ENCODE data around the gene UGCG.
"Not testable (repeated sequence)": the region's sequence is repeated elsewhere in the genome, so short reads cannot be mapped to it uniquely, and the experiment has no call there.

Gene UGCG

DNA sequence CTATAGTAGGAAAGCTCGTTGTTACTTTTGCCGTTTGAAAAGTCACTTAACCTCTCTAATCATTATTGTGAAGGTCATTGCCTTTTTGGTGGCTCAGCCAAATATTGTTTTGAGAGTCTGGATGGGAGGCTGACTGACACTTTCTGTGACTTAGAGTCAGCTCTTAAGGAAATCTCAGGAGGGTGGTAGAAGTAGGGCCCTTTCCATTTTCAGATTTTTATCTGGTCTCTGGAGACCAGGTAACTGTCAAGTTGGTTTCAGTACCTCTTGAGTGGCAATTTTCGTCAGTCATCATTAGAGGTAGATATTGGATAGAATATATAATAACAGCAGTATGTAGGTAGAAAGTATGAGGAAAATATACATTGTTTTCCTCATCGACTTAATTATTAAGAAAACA lies 23.3 kb downstream of the UGCG start:
- DNase-seq (ENCODE audit: low spot score) = no peak

DNA sequence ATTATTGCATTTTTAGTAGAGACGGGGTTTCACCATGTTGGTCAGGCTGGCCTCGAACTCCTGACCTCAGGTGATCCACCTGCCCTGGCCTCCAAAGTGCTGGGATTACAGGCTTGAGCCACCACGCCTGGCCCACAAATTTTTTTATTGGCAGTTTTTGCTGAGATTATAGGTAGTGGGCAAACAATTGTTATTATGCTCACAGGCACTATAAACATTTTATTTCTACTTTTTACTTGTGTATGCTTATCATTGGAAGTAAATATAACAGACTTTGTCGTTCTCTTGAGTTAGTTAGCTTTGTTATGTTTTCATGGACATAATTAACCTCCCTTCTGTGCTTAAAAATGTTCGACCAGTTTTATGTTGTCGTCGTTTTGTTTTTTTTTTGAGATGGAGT lies 23.9 kb downstream of the UGCG start:
- no peak for DNase-seq (ENCODE audit: low spot score)

DNA sequence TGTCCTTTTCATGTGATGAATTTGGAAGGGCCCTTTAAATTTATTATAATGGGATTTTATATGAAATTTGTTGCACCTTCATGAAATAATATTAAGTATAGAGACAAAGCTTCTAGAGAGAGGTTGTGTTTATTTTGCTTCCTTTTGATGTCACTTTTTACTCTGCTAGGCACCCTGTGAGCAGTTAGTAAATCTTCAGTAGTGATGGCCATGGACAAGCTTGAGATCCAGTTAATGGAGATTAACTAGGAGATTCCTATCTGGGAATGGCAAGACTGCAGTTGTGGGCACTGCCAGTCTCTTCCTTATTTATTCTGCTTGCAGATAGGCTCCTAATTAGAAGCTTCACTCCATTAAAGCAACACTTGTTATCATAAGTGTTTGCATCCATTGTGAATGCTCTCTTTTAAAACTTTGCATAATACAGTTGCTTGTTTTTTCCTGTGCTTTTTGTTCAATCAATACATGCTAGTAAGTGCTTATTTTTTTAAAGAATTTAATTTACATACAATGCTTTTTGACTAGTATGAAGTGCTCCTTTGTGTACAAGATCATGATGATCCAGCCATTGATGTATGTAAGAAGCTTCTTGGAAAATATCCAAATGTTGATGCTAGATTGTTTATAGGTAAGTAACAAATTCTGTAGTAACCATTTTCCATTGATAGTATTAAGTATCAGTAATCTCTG lies 25.9 kb downstream of the UGCG start:
- no peak for DNase-seq (ENCODE audit: low spot score)

DNA sequence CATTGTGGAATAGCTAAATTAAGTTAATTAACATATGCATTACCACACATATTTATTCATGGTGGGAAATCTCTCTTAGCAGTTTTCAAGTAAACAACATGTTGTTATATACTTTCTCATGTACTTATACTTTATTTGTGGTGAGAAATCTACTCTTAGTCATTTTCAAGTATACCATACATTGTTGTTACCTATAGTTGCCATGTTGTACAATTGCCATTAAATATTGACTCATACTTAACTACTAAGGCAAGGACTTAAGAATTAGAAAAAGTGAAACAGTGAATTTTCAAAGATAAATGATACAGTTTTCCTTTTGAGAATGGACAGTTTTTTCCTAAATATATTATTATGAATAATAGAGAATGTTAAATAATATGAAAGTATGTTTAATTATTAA lies 27.7 kb downstream of the UGCG start:
- DNase-seq (ENCODE audit: low spot score) = no peak

DNA sequence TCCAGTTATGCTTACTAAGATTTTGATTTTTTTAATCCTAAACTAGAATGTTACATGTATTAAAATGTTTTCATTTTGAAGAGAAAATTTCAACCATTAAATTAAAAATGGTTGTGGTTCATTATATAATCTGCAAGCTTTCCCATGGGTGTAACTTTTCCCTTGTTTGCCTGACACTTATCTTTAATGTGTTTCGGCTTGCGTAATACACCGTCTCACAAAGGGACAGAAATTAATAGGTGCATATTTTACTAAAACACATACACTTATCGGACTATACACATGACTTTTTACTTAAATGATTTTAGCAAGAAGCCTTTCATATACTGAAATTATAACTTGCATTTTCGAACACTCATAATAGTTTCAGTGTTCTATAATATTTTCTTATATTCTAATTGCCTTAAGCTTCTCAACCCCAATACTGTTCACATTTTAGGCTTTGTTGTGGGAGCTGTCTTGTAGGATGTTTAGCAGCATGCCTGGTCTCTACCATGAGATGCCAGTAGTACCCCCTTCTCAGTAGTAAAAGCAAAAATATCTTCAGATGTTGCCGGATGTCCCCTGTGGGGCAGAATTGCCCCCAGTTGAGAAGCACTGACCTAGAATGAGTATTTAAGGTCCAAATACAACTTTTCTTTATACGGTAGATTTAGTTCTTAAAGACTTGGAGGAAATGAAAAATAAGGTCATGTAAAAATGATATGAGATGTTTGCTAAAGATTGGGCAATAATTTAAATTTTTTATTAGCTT lies 28.6 kb downstream of the UGCG start:
- DNase-seq (ENCODE audit: low spot score) = no peak

DNA sequence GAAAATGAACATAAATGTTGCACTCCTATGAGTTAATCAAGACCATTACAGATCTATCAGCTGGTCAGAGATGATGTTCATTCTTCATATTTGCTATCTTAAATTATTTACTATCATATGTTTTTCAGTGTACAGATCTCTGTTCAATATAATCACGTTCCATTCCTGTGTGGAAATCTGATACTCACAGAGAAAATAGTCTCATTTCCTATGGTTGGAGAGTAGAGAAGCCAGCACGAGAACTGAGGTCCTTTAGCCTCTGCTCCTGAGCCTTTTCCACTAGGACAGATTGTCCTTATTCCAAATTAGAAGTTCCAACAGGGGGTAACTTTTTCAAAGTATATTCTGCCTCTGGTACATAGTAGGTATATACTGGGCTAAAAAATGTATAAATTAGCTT lies 29.2 kb downstream of the UGCG start:
- no peak for DNase-seq (ENCODE audit: low spot score)

DNA sequence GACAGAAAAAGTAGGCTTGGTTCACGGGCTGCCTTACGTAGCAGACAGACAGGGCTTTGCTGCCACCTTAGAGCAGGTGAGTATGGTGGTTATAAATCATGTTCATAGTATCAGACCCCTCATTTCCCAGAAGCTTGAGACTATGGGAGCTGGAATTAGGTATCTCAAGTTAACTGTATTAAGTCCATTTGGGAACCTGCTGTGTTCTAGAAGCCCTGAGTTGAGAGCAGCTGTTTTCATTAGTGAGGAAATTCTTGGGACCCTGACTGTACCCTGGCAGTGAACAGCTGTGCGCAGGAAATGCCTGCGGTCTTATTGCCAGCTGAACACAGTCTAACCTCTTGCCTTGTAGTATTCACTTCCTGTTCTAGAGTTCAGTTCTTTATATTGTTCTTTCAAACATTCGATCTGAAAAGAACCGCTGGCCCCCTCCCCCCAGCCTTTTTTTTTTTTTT lies 29.8 kb downstream of the UGCG start:
- no peak for DNase-seq (ENCODE audit: low spot score)

DNA sequence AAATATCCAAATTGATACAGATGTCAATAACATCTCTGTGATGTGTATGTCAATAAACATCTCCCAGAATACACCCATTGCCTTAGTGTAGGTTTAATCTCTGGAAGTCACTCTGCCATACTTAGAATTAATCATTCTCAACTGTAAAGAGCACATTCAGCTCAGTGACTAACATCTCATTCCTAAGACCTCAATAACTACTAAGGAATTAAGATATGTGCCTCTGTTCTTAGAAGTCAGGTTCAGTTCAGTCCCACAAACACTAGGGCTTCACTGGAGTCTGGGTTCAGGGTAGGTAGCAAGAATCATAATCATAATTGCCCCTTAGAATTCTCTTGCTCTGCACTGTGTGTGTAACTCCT lies 31.7 kb downstream of the UGCG start:
- no peak for DNase-seq (ENCODE audit: low spot score)

DNA sequence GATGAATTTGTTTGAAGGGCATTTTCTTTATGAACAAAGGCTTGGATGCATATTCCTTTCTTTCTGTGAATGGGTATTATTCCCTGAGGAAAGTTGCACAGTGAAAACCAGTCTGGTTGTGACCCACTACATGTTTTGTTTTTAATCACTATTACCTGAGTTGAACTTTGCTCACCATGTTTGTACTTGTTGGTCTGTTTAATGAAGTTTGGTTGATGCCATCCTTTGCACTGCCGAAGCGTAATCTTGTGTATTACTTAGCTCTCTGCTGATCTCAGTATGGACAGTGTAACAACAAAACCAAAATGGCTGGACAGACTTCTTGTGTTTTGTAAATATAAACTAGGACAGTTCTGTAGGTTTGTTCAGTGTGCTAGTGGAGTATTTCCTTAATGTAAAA lies 38.1 kb downstream of the UGCG start:
- no peak for DNase-seq (ENCODE audit: low spot score)

DNA sequence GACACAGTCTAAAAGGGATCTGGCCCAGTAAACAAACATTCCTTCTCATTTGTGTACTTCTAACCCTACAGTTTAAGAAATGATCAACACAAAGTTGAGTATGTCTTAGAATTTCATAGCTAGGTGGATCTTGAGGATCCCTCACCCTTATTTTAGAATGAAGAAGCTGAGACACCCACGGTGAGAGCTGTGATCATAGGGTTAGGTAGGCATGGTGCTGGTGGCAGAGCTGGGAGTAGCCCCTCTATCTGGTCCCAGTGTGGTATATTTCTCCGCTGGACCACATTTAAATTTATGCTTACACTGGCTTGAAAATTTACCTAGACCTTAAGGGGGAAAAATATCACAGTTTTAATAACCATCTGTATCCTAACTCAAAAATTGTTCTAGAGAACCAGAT lies 39.8 kb downstream of the UGCG start:
- DNase-seq (ENCODE audit: low spot score) = no peak

DNA sequence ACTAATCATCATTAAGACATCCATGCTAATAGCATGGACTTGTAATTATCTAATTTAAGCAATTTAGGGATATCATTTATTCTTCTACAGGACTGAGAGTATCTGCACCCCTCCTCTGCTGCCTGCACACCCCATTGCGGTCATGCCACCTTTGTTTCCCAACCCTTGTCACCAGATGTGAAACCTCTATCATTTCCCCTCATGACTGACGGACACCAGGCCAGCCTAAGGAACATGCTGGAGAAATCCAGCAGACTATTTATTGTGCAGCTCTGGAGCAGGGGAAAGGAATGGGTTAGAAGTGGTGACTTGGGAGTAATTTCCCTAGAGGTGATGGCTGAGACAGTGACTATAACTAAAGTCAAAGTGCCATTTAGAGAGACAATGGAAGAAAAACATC lies 40.7 kb downstream of the UGCG start:
- no peak for DNase-seq (ENCODE audit: low spot score)

DNA sequence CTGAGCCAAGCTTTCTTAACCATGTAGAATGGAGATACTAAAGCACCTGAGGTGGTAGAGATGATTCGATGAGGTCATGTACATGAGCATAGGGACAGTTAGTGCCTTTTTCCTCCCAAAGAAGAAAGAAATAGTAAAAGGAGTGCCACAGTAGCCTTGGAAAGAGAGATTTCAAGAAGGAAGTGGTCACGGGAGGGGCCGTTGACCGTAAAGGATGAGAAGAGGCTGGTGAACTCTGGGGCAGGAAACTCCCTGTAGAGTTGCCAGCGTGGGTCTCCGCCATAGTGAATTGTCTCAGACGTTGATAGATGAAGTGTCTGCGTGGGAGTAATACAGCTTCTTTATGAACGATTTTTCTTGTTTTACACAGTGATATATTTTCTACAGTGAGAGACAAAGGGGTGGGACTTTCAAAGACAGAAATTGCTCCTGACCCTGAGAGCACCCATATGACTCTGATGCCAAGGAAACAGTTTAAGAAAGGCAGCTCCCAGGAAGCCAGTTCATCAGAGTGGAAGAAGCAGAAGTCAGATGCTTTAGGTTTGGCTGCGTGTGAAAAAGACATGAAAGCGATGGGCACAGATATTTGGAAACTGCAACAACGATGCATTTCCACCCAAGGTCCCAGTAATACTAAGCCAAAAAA lies 41.3 kb downstream of the UGCG start:
- no peak for DNase-seq (ENCODE audit: low spot score)

DNA sequence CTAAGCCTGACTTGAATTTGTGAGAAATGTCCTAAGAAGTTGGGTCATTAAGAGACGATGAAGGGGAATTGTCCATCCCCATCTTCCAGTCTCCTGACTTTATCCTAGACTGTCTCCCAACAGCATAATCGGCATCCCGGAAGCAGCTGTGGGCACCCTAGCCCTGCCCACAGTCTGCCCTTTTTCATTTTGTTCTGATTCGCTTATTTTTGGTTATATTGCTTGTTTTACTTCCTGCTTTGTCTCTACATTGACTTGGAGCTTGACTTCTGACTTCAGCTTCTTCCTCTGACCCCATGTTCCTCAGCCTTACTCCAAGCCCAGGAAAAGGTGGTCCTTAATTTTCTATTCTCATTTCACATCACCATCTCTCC lies 41.8 kb downstream of the UGCG start:
- DNase-seq (ENCODE audit: low spot score) = no peak

DNA sequence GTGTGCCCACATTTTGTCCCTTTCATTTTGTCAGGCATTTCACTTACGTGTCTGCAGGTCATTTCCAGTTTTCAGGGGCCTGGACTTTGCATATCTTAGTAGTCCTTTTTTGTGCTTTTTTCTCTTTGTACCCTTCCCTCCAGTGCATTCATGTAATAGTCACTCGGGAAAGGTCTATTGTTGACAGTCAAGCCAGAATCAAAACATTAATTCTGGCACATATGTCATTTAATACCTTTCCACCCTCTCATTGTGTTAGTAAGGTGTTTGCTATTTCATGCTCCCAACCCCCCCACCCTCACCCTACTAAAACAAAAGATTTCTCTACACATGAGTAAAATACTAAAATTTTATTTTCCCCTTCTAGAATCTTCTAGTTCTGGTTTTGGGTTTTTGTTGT lies 42.7 kb downstream of the UGCG start:
- DNase-seq (ENCODE audit: low spot score) = no peak

DNA sequence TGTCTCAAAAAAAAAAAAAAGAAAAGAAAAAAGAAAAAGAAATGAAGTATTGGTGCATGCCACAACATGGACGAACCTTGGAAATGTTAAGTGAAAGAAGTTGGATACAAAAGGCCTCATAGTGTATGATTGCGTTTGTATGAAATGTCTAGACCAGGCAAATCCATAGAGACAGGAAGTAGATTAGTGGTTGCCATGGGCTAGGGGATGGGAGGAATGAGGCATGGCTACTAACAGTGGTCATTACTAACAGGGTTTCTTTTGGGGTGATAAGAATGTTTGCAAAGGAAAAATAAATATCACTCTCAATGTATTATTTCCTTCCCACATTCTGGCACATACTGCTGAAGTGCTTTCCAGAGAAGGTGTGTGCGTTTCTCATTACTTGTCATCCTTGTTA lies 44.1 kb downstream of the UGCG start:
- no peak for DNase-seq (ENCODE audit: low spot score)

DNA sequence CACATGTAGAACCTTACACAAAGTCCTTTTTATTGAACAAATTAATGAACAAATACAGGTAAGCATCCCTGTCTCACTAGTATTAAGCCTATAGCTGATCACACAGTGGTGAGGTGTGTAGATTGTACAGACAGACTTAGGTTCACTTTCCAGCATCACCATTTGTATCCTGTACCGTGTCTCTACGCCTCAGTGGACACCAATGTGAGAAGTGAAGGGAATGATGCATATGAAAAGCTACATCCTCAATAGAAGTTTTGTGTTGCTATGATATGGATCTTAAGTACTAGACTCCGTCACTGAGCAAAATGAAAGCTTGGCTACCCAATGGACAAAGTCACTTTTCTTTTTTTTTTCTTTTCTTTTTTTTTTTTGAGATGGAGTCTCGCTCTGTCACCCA lies 46.6 kb downstream of the UGCG start:
- DNase-seq (ENCODE audit: low spot score) = no peak

DNA sequence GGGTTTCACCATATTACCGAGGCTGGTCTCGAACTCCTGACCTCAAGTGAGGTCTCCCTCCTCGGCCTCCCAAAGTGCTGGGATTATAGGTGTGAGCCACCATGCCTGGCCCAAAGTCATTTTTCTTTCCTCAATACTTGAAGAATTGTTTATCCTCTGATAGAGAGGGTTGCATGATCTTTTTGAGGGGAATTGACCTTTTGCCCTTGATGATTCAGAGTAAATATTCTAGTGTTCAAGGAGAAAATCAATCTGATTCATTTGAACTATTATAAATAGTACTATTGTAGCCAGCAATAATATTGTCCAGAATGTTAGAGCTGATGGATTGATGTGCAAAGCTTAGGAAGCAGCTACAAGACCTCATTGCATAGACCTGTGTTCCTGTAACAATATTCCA lies 47.1 kb downstream of the UGCG start:
- no peak for DNase-seq (ENCODE audit: low spot score)

DNA sequence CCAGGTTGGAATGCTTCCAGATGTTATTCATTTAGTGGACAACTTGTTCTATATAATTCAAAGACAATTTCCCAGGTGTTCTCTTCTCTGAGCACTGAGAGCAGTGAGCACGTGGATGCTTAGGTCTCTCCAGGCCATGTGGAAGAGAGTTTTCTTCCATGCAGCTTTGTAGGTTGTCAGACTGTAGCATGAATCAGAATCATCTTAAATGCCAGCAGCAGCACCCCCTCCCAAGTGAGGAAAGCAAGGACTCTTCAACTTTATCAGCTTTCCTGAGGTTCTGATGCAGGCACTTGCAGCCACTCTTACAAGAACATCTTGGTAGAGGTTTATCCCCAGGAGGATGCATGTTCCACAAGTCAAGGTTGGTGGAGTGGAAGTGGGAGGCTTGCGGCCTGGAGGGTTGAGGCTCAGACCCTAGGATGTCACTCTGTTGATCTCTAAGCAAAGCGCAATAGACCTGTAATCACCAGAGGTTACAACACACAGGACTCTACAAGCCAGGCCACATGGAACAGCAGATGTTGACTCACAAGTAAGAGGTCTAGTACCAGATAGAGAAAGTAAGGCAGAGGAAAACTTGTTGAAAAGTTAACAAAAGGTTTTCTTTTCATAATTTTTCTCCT lies 47.7 kb downstream of the UGCG start:
- DNase-seq (ENCODE audit: low spot score) = no peak

DNA sequence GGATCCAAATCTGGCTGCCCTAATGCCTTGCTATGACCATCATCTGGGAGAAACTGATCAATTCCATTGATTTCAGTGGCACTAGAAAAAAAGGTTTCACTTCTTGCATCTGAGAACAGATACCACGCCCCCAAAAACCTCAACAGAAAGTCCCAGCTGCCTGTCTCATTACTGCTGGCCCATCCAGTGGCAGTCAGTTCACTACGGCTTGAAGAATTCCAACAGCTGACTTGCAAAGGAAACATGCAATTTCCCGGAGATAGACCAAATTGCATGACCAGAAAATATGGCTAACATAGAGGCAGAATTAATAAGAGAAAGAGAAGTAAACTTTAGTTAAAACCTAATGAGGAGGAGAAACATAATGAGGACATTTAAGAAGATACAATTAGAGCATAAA lies 48.6 kb downstream of the UGCG start:
- no peak for DNase-seq (ENCODE audit: low spot score)

DNA sequence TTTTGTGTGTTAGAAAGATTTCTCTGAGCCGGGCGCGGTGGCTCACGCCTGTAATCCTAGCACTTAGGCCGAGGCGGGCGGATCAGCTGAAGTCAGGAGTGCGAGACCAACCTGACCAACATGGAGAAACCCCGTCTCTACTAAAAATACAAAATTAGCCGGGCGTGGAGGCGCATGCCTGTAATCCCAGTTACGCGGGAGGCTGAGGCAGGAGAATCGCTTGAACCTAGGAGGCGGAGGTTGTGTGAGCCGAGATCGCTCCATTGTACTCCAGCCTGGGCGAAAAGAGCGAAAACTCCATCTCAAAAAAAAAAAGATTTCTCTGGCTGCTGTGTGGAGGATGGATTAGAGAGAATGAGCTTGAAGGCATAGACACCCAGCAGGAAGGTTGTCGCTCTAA lies 51.5 kb downstream of the UGCG start:
- not testable (repeated sequence) for DNase-seq (ENCODE audit: low spot score)

DNA sequence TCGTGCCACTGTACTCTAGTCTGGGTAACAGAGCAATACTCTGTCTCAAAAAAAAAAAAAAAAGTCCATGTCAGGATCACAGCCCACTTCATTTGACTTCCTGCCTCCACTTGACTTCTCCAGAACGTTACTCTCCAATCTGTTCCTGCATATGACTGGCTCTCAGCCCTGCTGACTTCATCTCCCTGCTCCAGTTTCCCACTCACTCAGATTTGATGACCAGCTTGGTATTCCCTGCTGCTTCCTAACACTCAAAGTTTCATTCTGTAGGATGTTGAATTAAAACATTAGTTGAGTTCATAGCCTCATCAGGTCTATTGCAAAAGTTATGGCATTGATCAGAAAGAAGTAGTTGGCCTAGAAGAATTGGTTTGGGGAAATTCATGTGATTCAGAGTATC lies 52.3 kb downstream of the UGCG start:
- DNase-seq (ENCODE audit: low spot score) = no peak

DNA sequence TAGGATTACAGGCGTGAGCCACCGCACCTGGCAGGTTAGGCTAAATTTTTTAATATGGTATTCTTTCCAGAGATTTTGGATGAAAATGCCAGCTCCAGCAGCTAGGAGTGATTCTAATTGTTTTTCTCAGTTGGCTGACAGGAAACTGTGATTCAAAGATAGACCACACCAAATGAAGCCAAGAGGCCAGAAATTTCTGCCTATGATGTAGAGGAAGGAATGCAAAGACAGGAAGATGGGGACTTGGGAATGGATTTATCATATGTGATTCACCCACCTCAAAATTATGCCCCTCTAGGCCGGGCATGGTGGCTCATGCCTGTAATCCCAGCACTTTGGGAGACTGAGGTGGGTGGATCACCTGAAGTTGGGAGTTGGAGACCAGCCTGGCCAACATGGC lies 53.3 kb downstream of the UGCG start:
- no peak for DNase-seq (ENCODE audit: low spot score)

DNA sequence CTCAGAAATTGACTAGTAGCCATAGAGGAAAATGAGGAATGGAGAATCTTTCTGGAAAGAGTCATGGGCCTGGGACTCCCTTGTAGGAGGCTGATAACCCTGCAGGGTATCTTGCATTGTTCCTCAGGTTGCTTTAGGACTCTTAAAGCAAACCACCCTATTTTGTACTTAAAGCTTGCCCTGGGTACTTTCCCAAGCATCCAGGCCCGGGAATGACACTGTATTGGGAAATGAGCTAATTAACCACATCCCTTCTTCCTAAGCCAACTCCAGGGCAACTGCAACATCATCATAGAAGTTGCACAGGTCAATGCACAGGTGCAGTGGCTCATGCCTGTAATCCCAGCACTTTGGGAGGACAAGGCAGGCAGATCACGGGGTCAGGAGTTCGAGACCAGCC lies 55.9 kb downstream of the UGCG start:
- no peak for DNase-seq (ENCODE audit: low spot score)
